Heart left ventricle (tissue), 16 donors: ENCODE measurements around the gene MLXIP. TPM values are rescaled to one million over a fixed set of nuclear protein-coding genes. Genes with fewer than 3 reads are reported as not detected.
A peak's percentile ranks its signal among the peaks of the same experiment; 100 is the strongest.

ENCODE experiments used
- ATAC-seq, 4 donors: fragments of 200-7000 bp; cut with Tn5 transposase; one replicate each; pipeline ENCODE4 v1.9.1; 2020 to 2022; ENCODE audit warnings: moderate library complexity in 4 of 4, mild to moderate bottlenecking in 3 of 4, moderate number of reproducible peaks in 1 of 4
- DNase-seq, 5 donors: peaks; one replicate each; pipeline ENCODE4 v3.0.0-alpha.2; 2020
- H3K27ac ChIP-seq, 12 donors: fragments of 200-600 bp; sonication (generic) in 4 of 12; one replicate each; pipeline versions ENCODE4 v1.5.0 to v1.8.0; 2016 to 2022; ENCODE audit warnings: mild to moderate bottlenecking in 2 of 12
- H3K27me3 ChIP-seq, 9 donors: fragments of 200-600 bp; sonication (generic) in 2 of 9; one replicate each; pipeline versions ENCODE4 v1.5.1 to v1.8.0; 2016 to 2022; ENCODE audit warnings: mild to moderate bottlenecking in 3 of 9
- H3K36me3 ChIP-seq, 9 donors: fragments of 200-600 bp; sonication (generic) in 2 of 9; one replicate each; pipeline versions ENCODE4 v1.5.0 to v1.8.0; 2018 to 2022; ENCODE audit warnings: mild to moderate bottlenecking in 2 of 9
- H3K4me1 ChIP-seq, 12 donors: fragments of 200-600 bp; sonication (generic) in 4 of 12; one replicate each; pipeline versions ENCODE4 v1.5.0 to v1.8.0; 2016 to 2022; ENCODE audit warnings: mild to moderate bottlenecking in 3 of 12
- H3K4me3 ChIP-seq, 12 donors: fragments of 200-600 bp; sonication (generic) in 4 of 12; one replicate each; pipeline versions ENCODE4 v1.5.0 to v1.8.0; 2017 to 2022; ENCODE audit warnings: mild to moderate bottlenecking in 9 of 12, moderate library complexity in 4 of 12
- H3K9me3 ChIP-seq, 12 donors: fragments of 200-600 bp; sonication (generic) in 4 of 12; one replicate each; pipeline versions ENCODE4 v1.5.0 to v1.8.0; 2016 to 2022; ENCODE audit warnings: mild to moderate bottlenecking in 1 of 12
- CTCF ChIP-seq, 12 donors: fragments of 200-600 bp; sonication (generic) in 4 of 12; IDR thresholded peaks; one replicate each; pipeline versions ENCODE4 v1.5.0 to v1.8.0; 2018 to 2022; ENCODE audit warnings: antibody characterized with exemption in 12 of 12, mild to moderate bottlenecking in 5 of 12
- POLR2A ChIP-seq, 2 donors: fragments of 450-650 bp; IDR thresholded peaks; one replicate each; pipeline ENCODE4 v1.6.1; 2017; ENCODE audit warnings: antibody characterized with exemption in 2 of 2, mild to moderate bottlenecking in 2 of 2, moderate library complexity in 2 of 2
- WGBS, 4 donors: extraction: QIAGEN DNeasy Blood & Tissue Kit in 2 of 4; methylation state at CpG; one replicate each; pipeline versions ENCODE4 v1.1.5 to v1.1.7; 2013 to 2018; 5-methylcytosine and 5-hydroxymethylcytosine counted together
- intact Hi-C, 10 donors: fragments of 100-400 bp; cut with DNase I; formaldehyde crosslinking; loops; one replicate each; pipeline versions ENCODE4 v1.11.1 to v1.14.2; 2022
- polyA plus RNA-seq, 2 donors: library from polyadenylated mRNA; stranded (reverse); fragments of 200-250 nt; gene quantifications; one replicate each; pipeline ENCODE4 v1.2.3, GENCODE V29; 2013
- total RNA-seq, 9 donors: library from RNA; depleted of rRNA in 2 of 9; stranded (reverse); fragments of >200 nt in 2 of 9; fragmentation: NEBNext Ultra II Directional in 3 of 9; extraction: Animal tissue kit (Norgen Biotek cat#: 25700) in 3 of 9; gene quantifications; one replicate each; pipeline versions ENCODE4 v1.1.0 to v1.2.4, GENCODE V29; 2016 to 2023
- donor health status: ischemic (EF 13 %, LVEDD 7.1; RV severe dilation, severe dysfunction).
- donor health status: healthy with polysubstance abuse.
- donor health status: DM: no; HTN: yes; CAD: no.
- donor health status: DM: no; HTN: no; CAD: no.
- donor health status: ischemic (EF 25% LVEDD 6.9; RV normal size, moderate dysfunction).
- donor health status: ischemic (EF 25% LVEDD 5.7; RV mildly dilated, moderate dysfunction).
- donor health status: healthy.
- donor health status: DM: yes; HTN: yes; CAD: no.
- donor health status: ischemic (EF 35%, LVEDD 5.7; RV mildly dilated, moderate dysfunction).
- donor health status: nonischemic (EF 11% LVEDD 7.7; RV severe dilation, severe dysfunction).
- donor health status: DM: yes; HTN: yes; CAD: no.
- donor health status: PGD.
- donor health status: ischemic (EF 29% LVEDD 5.4; RV normal size, mild dysfunction).
- donor health status: nonischemic (EF 23%, LVEDD 6.1; RV moderate dilation, normal function).

Gene MLXIP
- total and polyA plus RNA-seq, 11 donors: 14.3 to 39.6 (median 22.7) TPM

- Histone ChIP-seq H3K27ac (peak overlapping the region in 11 of 12 donors; percentile 5 to 87 (median 57)), H3K9me3 (no peaks in the 10 kb centered on the region), H3K4me1 (peaks cover 17 to 99% (median 73%) of the 10 kb centered on the region in 12 donors), H3K36me3 (peaks cover 0 to 27% (median 19%) of the 10 kb centered on the region in 9 donors), H3K4me3 (peak overlapping the region in 1 of 12 donors; percentile 6), H3K27me3 (no peaks in the 10 kb centered on the region)
- DNase-seq (peak in 1 of 5 donors; percentile 26), ATAC-seq (peak in 2 of 4 donors; percentile 11 to 36)
- 75 to 81% (median 77%) methylated on average over 16 to 17 of the region's 17 CpGs for WGBS, 4 donors
- intact Hi-C loops: no loop called here
- TF ChIP-seq CTCF (IDR thresholded peaks at IDR 0.05) (no peak), POLR2A (IDR thresholded peaks at IDR 0.05) (no peak)
Measured at GRCh38 chr12:122087431-122088178, 9.0 kb downstream of the MLXIP start.

GRCh38 chr12:122088179-122088810 is 9.7 kb downstream of the MLXIP start:
- Histone ChIP-seq H3K9me3 (no peaks in the 10 kb centered on the region), H3K36me3 (peaks cover 0 to 27% (median 19%) of the 10 kb centered on the region in 9 donors), H3K27me3 (no peaks in the 10 kb centered on the region), H3K27ac (peak overlapping the region; percentile 5 to 87 (median 57)), H3K4me1 (peaks cover 14 to 97% (median 69%) of the 10 kb centered on the region in 12 donors), H3K4me3 (peak overlapping the region in 1 of 12 donors; percentile 6)
- intact Hi-C loops: no loop called here
- no peak for TF ChIP-seq CTCF (IDR thresholded peaks at IDR 0.05)
- TF ChIP-seq POLR2A (IDR thresholded peaks at IDR 0.05): no peak
- DNase-seq (peak in 1 of 5 donors; percentile 44), ATAC-seq (peak in 2 of 4 donors; percentile 24 to 37)
- 66 to 78% (median 70%) methylated on average over 9 of the region's 9 CpGs for WGBS, 4 donors

- Histone ChIP-seq H3K36me3 (peaks cover 0 to 27% (median 19%) of the 10 kb centered on the region in 9 donors), H3K27ac (peak overlapping the region in 9 of 12 donors; percentile 5 to 87 (median 58)), H3K9me3 (no peaks in the 10 kb centered on the region), H3K4me3 (no peak overlapping the region), H3K4me1 (peaks cover 14 to 90% (median 65%) of the 10 kb centered on the region in 12 donors), H3K27me3 (no peaks in the 10 kb centered on the region)
- 54 to 72% (median 61%) methylated on average over 2 of the region's 2 CpGs for WGBS, 4 donors
- intact Hi-C loops: no loop called here
- ATAC-seq (no peak), DNase-seq (no peak)
- TF ChIP-seq POLR2A (IDR thresholded peaks at IDR 0.05) (no peak), CTCF (IDR thresholded peaks at IDR 0.05) (no peak)
Measured at GRCh38 chr12:122089077-122089476, 10.5 kb downstream of the MLXIP start.
